OCI-M1 (cell line): ENCODE results near the gene CHP2.
A peak's percentile ranks its signal among the peaks of the same experiment; 100 is the strongest.
"Not testable (repeated sequence)": the region's sequence is repeated elsewhere in the genome, so short reads cannot be mapped to it uniquely, and the experiment has no call there.

Experiments
- DNase-seq: peaks from one replicate; lab custom pipeline; 2025; lab: John Stamatoyannopoulos, UW

Gene CHP2

GRCh38 chr16:23754594-23755483, at the start of gene CHP2:
Gene CHP2, plus strand, starts transcription at chr16:23755026. Its CDS starts 24 bp downstream, at chr16:23755050.
- DNase-seq: no peak

GRCh38 chr16:23705517-23705902, 49.3 kb upstream of the CHP2 start:
- no peak for DNase-seq

GRCh38 chr16:23706439-23706838, 48.4 kb upstream of the CHP2 start:
- DNase-seq: no peak

GRCh38 chr16:23709536-23709935, 45.3 kb upstream of the CHP2 start:
- no peak for DNase-seq

- DNase-seq: no peak
Measured at GRCh38 chr16:23710008-23710407, 44.8 kb upstream of the CHP2 start.

- DNase-seq: no peak
Measured at GRCh38 chr16:23710504-23710903, 44.3 kb upstream of the CHP2 start.

GRCh38 chr16:23711785-23712184, 43.0 kb upstream of the CHP2 start:
- DNase-seq: no peak

- no peak for DNase-seq
Measured at GRCh38 chr16:23712976-23713375, 41.9 kb upstream of the CHP2 start, which contains the start of gene ERN2. Gene ERN2, minus strand, starts transcription at chr16:23713222. Its CDS starts 35 bp downstream, at chr16:23713187.

GRCh38 chr16:23716484-23716883, 38.3 kb upstream of the CHP2 start:
- DNase-seq: no peak

GRCh38 chr16:23722613-23723240, 32.1 kb upstream of the CHP2 start:
- not testable (repeated sequence) for DNase-seq

GRCh38 chr16:23724096-23724784, 30.6 kb upstream of the CHP2 start:
- DNase-seq: no peak

GRCh38 chr16:23724785-23725131, 30.1 kb upstream of the CHP2 start:
- no peak for DNase-seq

- no peak for DNase-seq
Measured at GRCh38 chr16:23726710-23727109, 28.1 kb upstream of the CHP2 start.

- DNase-seq: no peak
Measured at GRCh38 chr16:23728112-23728477, 26.7 kb upstream of the CHP2 start.

GRCh38 chr16:23729503-23730424, 25.1 kb upstream of the CHP2 start:
- DNase-seq: peak; percentile 86

- no peak for DNase-seq
Measured at GRCh38 chr16:23734176-23734893, 20.5 kb upstream of the CHP2 start.

GRCh38 chr16:23737423-23738028, 17.3 kb upstream of the CHP2 start:
- not testable (repeated sequence) for DNase-seq

GRCh38 chr16:23739516-23739915, 15.3 kb upstream of the CHP2 start:
- no peak for DNase-seq

- no peak for DNase-seq
Measured at GRCh38 chr16:23741675-23742303, 13.0 kb upstream of the CHP2 start.

GRCh38 chr16:23742766-23743165, 12.1 kb upstream of the CHP2 start:
- DNase-seq: no peak
